ENCODE measurements around the gene TNFSF13.

The TNFSF13 gene

GRCh38 chr17:7548585-7549400 is 9.8 kb upstream of the TNFSF13 start, which contains the start of gene TNFSF12:
TNFSF12 (plus strand) TSS chr17:7549058; CDS start chr17:7549154, 96 bp downstream.
- Histone ChIP-seq H3K9ac (ENCODE audit: low read depth, low read length) (peak within 1 kb of the TSS; percentile 60), H4K20me1 (ENCODE audit: insufficient read depth, low read length) (no peaks in the 10 kb centered on the region), H3K4me3 (ENCODE audit: low read depth in 1 of 2, low read length in 2 of 2) (peak within 1 kb of the TSS; percentile 16 to 61; a peak in 3 of 4 replicates), H3K79me2 (ENCODE audit: insufficient read depth, low read length) (no peaks in the 10 kb centered on the region), H3K4me2 (ENCODE audit: insufficient read depth, low read length) (peak within 1 kb of the TSS; percentile 73), H3K9me3 (ENCODE audit: insufficient read depth, low read length, severe bottlenecking) (no peaks in the 10 kb centered on the region), H2AFZ (ENCODE audit: low read depth, low read length) (peak within 1 kb of the TSS; percentile 78), H3K27ac (ENCODE audit: low read length) (peak within 1 kb of the TSS; percentile 51), H3K27me3 (ENCODE audit: insufficient read depth, low read length, poor library complexity) (peaks cover 5% of the 10 kb centered on the region), H3K36me3 (ENCODE audit: insufficient read depth, low read length) (no peaks in the 10 kb centered on the region), H3K4me1 (ENCODE audit: insufficient read depth, low read length) (peaks cover 49% of the 10 kb centered on the region)
- DNase-seq (peak; percentile 54), ATAC-seq (ENCODE audit: insufficient read depth, low read depth) (peak; percentile 31; the same call in 2 of the 3 replicates)
- no peak for TF ChIP-seq EZH2 (IDR thresholded peaks at IDR 0.05; ENCODE audit: borderline replicate concordance, low read depth, low read length, severe bottlenecking)
- TF ChIP-seq CTCF (IDR thresholded peaks at IDR 0.05; ENCODE audit: borderline replicate concordance, extremely low read depth, low read length, poor library complexity, severe bottlenecking) = no peak

- H3K27me3 ChIP-seq (ENCODE audit: insufficient read depth, low read length, poor library complexity) = peaks cover 5% of the 10 kb centered on the region
- peak overlapping the region; percentile 45 for H3K27ac ChIP-seq (ENCODE audit: low read length)
- H4K20me1 ChIP-seq (ENCODE audit: insufficient read depth, low read length) = no peaks in the 10 kb centered on the region
- TF ChIP-seq EZH2 (IDR thresholded peaks at IDR 0.05; ENCODE audit: borderline replicate concordance, low read depth, low read length, severe bottlenecking) (no peak), CTCF (IDR thresholded peaks at IDR 0.05; ENCODE audit: borderline replicate concordance, extremely low read depth, low read length, poor library complexity, severe bottlenecking) (no peak)
- H3K4me3 ChIP-seq (ENCODE audit: low read depth in 1 of 2, low read length in 2 of 2) = no peak overlapping the region
- H3K9ac ChIP-seq (ENCODE audit: low read depth, low read length) = peak overlapping the region; percentile 60; the same call in 1 of the 2 replicates
- H3K4me2 ChIP-seq (ENCODE audit: insufficient read depth, low read length) = peak overlapping the region; percentile 73
- H3K4me1 ChIP-seq (ENCODE audit: insufficient read depth, low read length) = peaks cover 53% of the 10 kb centered on the region
- ATAC-seq (ENCODE audit: insufficient read depth, low read depth) = no peak; the same call in 2 of the 3 replicates
- H3K36me3 ChIP-seq (ENCODE audit: insufficient read depth, low read length) = no peaks in the 10 kb centered on the region
- no peak for DNase-seq
- H3K9me3 ChIP-seq (ENCODE audit: insufficient read depth, low read length, severe bottlenecking) = no peaks in the 10 kb centered on the region
- H3K79me2 ChIP-seq (ENCODE audit: insufficient read depth, low read length) = no peaks in the 10 kb centered on the region
- H2AFZ ChIP-seq (ENCODE audit: low read depth, low read length) = no peak overlapping the region
Observed at GRCh38 chr17:7549401-7550055, 9.0 kb upstream of the TNFSF13 start.

- Histone ChIP-seq H3K79me2 (ENCODE audit: insufficient read depth, low read length) (no peaks in the 10 kb centered on the region), H2AFZ (ENCODE audit: low read depth, low read length) (no peak overlapping the region)
- TF ChIP-seq EZH2 (IDR thresholded peaks at IDR 0.05; ENCODE audit: borderline replicate concordance, low read depth, low read length, severe bottlenecking) = no peak
Observed at GRCh38 chr17:7550344-7550743, 8.2 kb upstream of the TNFSF13 start.

GRCh38 chr17:7551396-7551795 is 7.2 kb upstream of the TNFSF13 start:
- Histone ChIP-seq H3K27me3 (ENCODE audit: insufficient read depth, low read length, poor library complexity) (peaks cover 5% of the 10 kb centered on the region), H3K4me1 (ENCODE audit: insufficient read depth, low read length) (peaks cover 53% of the 10 kb centered on the region), H3K4me2 (ENCODE audit: insufficient read depth, low read length) (no peak overlapping the region), H4K20me1 (ENCODE audit: insufficient read depth, low read length) (no peaks in the 10 kb centered on the region), H3K27ac (ENCODE audit: low read length) (peak overlapping the region; percentile 75), H3K9me3 (ENCODE audit: insufficient read depth, low read length, severe bottlenecking) (no peaks in the 10 kb centered on the region), H3K9ac (ENCODE audit: low read depth, low read length) (no peak overlapping the region; the same call in 1 of the 2 replicates), H3K4me3 (ENCODE audit: low read depth in 1 of 2, low read length in 2 of 2) (no peak overlapping the region), H2AFZ (ENCODE audit: low read depth, low read length) (no peak overlapping the region), H3K36me3 (ENCODE audit: insufficient read depth, low read length) (no peaks in the 10 kb centered on the region), H3K79me2 (ENCODE audit: insufficient read depth, low read length) (no peaks in the 10 kb centered on the region)
- ATAC-seq (ENCODE audit: insufficient read depth, low read depth) (no peak), DNase-seq (no peak)
- no peak for TF ChIP-seq EZH2 (IDR thresholded peaks at IDR 0.05; ENCODE audit: borderline replicate concordance, low read depth, low read length, severe bottlenecking)
- no peak for TF ChIP-seq CTCF (IDR thresholded peaks at IDR 0.05; ENCODE audit: borderline replicate concordance, extremely low read depth, low read length, poor library complexity, severe bottlenecking)

More at GRCh38 chr17:7550344-7550743, 8.2 kb upstream of the TNFSF13 start:
- ATAC-seq (ENCODE audit: insufficient read depth, low read depth) (no peak), DNase-seq (no peak)
- no peaks in the 10 kb centered on the region for H3K9me3 ChIP-seq (ENCODE audit: insufficient read depth, low read length, severe bottlenecking)
- no peaks in the 10 kb centered on the region for H3K36me3 ChIP-seq (ENCODE audit: insufficient read depth, low read length)
- H3K4me2 ChIP-seq (ENCODE audit: insufficient read depth, low read length) = no peak overlapping the region
- H3K4me3 ChIP-seq (ENCODE audit: low read depth in 1 of 2, low read length in 2 of 2) = no peak overlapping the region
- H3K9ac ChIP-seq (ENCODE audit: low read depth, low read length) = no peak overlapping the region
- H3K27me3 ChIP-seq (ENCODE audit: insufficient read depth, low read length, poor library complexity) = peaks cover 5% of the 10 kb centered on the region
- H3K4me1 ChIP-seq (ENCODE audit: insufficient read depth, low read length) = peaks cover 53% of the 10 kb centered on the region
- no peaks in the 10 kb centered on the region for H4K20me1 ChIP-seq (ENCODE audit: insufficient read depth, low read length)
- peak overlapping the region; percentile 23 for H3K27ac ChIP-seq (ENCODE audit: low read length)
